Activated gamma-delta T cell (primary cell): Measurements from ENCODE around the gene SPAG8.

Experiments used
- DNase-seq: peaks from one replicate; lab custom pipeline; 2025; lab: John Stamatoyannopoulos, UW

SPAG8 gene

GRCh38 chr9:35836595-35836994 lies 24.5 kb upstream of the SPAG8 start:
- no peak for DNase-seq

- no peak for DNase-seq
These were observed 23.7 kb upstream of the SPAG8 start for GRCh38 chr9:35835766-35836165.

GRCh38 chr9:35835216-35835632 lies 23.2 kb upstream of the SPAG8 start:
- no peak for DNase-seq

GRCh38 chr9:35834260-35835215 lies 22.5 kb upstream of the SPAG8 start:
- no peak for DNase-seq

- DNase-seq: no peak
These were observed 20.8 kb upstream of the SPAG8 start for GRCh38 chr9:35832814-35833213.

- no peak for DNase-seq
These were observed 19.0 kb upstream of the SPAG8 start for GRCh38 chr9:35831040-35831439.

- no peak for DNase-seq
These were observed 17.7 kb upstream of the SPAG8 start for GRCh38 chr9:35829764-35830096.

- peak; percentile 85 for DNase-seq
These were observed 17.2 kb upstream of the SPAG8 start, which contains the start of gene TMEM8B for GRCh38 chr9:35829084-35829763. Gene TMEM8B (plus strand): TSS chr9:35829228. CDS start chr9:35829448, 220 bp downstream.

GRCh38 chr9:35828716-35829083 lies 16.6 kb upstream of the SPAG8 start, which contains the start of gene FAM221B:
Gene FAM221B (minus strand): TSS chr9:35828732. CDS start chr9:35826161, 2,571 bp downstream.
- DNase-seq: no peak

GRCh38 chr9:35827486-35827885 lies 15.4 kb upstream of the SPAG8 start:
- no peak for DNase-seq

- DNase-seq: no peak
These were observed 14.1 kb upstream of the SPAG8 start for GRCh38 chr9:35826071-35826701.

- DNase-seq: no peak
These were observed 10.9 kb upstream of the SPAG8 start for GRCh38 chr9:35822926-35823325.

GRCh38 chr9:35820076-35820475 lies 8.0 kb upstream of the SPAG8 start:
- no peak for DNase-seq

GRCh38 chr9:35818341-35818740 lies 6.3 kb upstream of the SPAG8 start:
- no peak for DNase-seq

GRCh38 chr9:35816708-35817107 lies 4.6 kb upstream of the SPAG8 start:
- no peak for DNase-seq

- peak; percentile 81 for DNase-seq
These were observed 2.9 kb upstream of the SPAG8 start, which contains the start of gene HINT2 for GRCh38 chr9:35814841-35815543. Gene HINT2 (minus strand): TSS chr9:35815042. CDS start chr9:35814979, 63 bp downstream.

GRCh38 chr9:35814106-35814840 lies 2.2 kb upstream of the SPAG8 start:
- DNase-seq: no peak

- DNase-seq: no peak
These were observed 1.5 kb upstream of the SPAG8 start for GRCh38 chr9:35813434-35814105.

GRCh38 chr9:35811381-35812024 lies 559 bp downstream of the SPAG8 start:
- DNase-seq: no peak

- DNase-seq: no peak
These were observed 1.9 kb downstream of the SPAG8 start for GRCh38 chr9:35810122-35810521.
